ENCODE measurements around the gene MFN2. TPM values are rescaled to one million over a fixed set of nuclear protein-coding genes. Genes with fewer than 3 reads are reported as not detected.

Gene MFN2
- total and polyA plus RNA-seq, 9 of the 15 experiments (the other 6 are each of a cell fraction or from before 2014, with no cell fraction given), result 10.5 to 158 (median 87.1) TPM

GRCh38 chr1:11970441-11971185 lies 9.6 kb upstream of the MFN2 start:
- WGBS (ENCODE audit: insufficient coverage, low coverage, missing lambda C conversion rate), result 97% methylated on average over 13 of the region's 17 CpGs
- DNase-seq (ENCODE audit: extremely low read depth in 1 of 4, low spot score in 3 of 4), result peak in 2 of 4 experiments; percentile 72 to 78
- Histone ChIP-seq H3K4me3 (no peak overlapping the region), H4K20me1 (replicated peaks; ENCODE audit: control insufficient read depth, insufficient read depth, low read length) (no peaks in the 10 kb centered on the region), H3K9me1 (ENCODE audit: control insufficient read depth, insufficient read depth, low read length) (peaks cover 4% of the 10 kb centered on the region), H3K27ac (ENCODE audit: extremely low read depth, low read depth, low read length) (no peak overlapping the region), H3K4me1 (replicated peaks in 1 of 2; ENCODE audit: control insufficient read depth in 2 of 2, insufficient read depth in 2 of 2, low read length in 2 of 2) (peaks cover 6 to 29% of the 10 kb centered on the region in 2 experiments; a peak in 4 of 5 replicates), H3K9me3 (replicated peaks; ENCODE audit: control insufficient read depth, insufficient read depth, low read depth, low read length) (no peaks in the 10 kb centered on the region), H3K4me2 (ENCODE audit: insufficient read depth, low read length) (no peak overlapping the region), H3K79me2 (ENCODE audit: control insufficient read depth, insufficient read depth, low read length) (no peaks in the 10 kb centered on the region), H2AFZ (ENCODE audit: low read depth, low read length) (no peak overlapping the region), H3K27me3 (ENCODE audit: control insufficient read depth in 2 of 2, insufficient read depth in 2 of 2, low read length in 2 of 2) (no peaks in the 10 kb centered on the region), H3K36me3 (ENCODE audit: control insufficient read depth, insufficient read depth, low read length) (peaks cover 77% of the 10 kb centered on the region; the same call in 2 of the 3 replicates), H3K9ac (ENCODE audit: insufficient read depth in 1 of 2, low read depth in 2 of 2, low read length in 2 of 2) (peak overlapping the region in 1 of 2 experiments; percentile 75; a peak in 1 of 4 replicates)
- ChIA-PET CTCF (ENCODE audit: low intra/inter-chr PET ratio) (no interaction called here), POLR2A (interaction anchor here (0.5 to 5.2 kb wide), 5 partner anchors 8 to 155 kb away, joined by 3 to 74 read pairs (median 3); partner anchors contain the start of gene MFN2)
- no TSS peak for BruUV-seq (replicated peaks)
- ATAC-seq, result no peak
- in situ Hi-C loops (cut with MboI) (no loop called here), intact Hi-C loops (cut with micrococcal nuclease) (no loop called here)
- no peak for TF ChIP-seq ARID3A (IDR thresholded peaks at IDR 0.05; ENCODE audit: borderline replicate concordance, low read depth, low read length)
- no peak for TF ChIP-seq KDM2B (CRISPR knock-in tag; IDR thresholded peaks at IDR 0.05)
- TF ChIP-seq POLR2G (IDR thresholded peaks at IDR 0.05; ENCODE audit: low read depth, low read length), result 0 out of 2 replicates have a peak, but pooled peaks have one; percentile 17
- TF ChIP-seq SP2 (IDR thresholded peaks at IDR 0.05; ENCODE audit: extremely low read depth, low read depth, low read length, poor library complexity, severe bottlenecking), result no peak
- TF ChIP-seq ZNF217 (CRISPR knock-in tag; IDR thresholded peaks at IDR 0.05), result no peak
- FAIRE-seq, result no peak
